ENCODE results near the gene ZNF518B. TPM values are rescaled to one million over a fixed set of nuclear protein-coding genes. Genes with fewer than 3 reads are reported as not detected.

The ZNF518B gene
- polyA plus RNA-seq, 1 of the 3 experiments (the other 2 are of a cell fraction): 3.1 TPM

DNA sequence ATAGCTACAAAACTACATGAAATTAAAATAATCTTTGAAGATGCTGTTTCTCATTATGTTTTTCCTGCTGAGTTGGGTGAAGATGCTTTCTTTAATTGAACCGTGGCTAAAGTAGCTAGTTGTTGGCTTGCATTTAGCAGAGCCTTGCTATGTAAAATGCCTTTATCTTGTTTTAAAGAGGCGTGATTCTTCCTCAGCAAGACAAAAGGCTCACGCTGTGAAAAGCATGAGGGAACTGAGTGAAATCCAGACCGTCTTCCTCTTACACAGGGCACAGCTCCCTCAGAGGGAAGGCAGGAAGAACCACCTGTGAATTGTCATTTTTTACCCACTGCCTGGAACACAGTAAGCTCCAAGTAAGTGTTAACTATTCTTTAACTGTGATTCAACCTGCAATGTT lies 39.0 kb upstream of the ZNF518B start:
- H3K9ac ChIP-seq: no peak overlapping the region
- CTCF ChIA-PET: interaction anchor here (1.1 to 1.9 kb wide), 3 partner anchors 35 to 338 kb away, joined by 3 to 7 read pairs (median 5); no protein-coding TSS in a partner anchor
- no peaks in the 10 kb centered on the region for H3K4me1 ChIP-seq (ENCODE audit: control insufficient read depth in 1 of 2, insufficient read depth in 2 of 2, low read depth in 1 of 2, low read length in 1 of 2)
- no peaks in the 10 kb centered on the region for H3K9me3 ChIP-seq
- no peak overlapping the region for H3K27ac ChIP-seq (ENCODE audit: low read depth in 2 of 2, low read length in 1 of 2)
- POLR2A ChIA-PET: no interaction called here
- H3K27me3 ChIP-seq (ENCODE audit: insufficient read depth): peaks cover 32% of the 10 kb centered on the region; the same call in 1 of the 2 replicates
- no peaks in the 10 kb centered on the region for H3K36me3 ChIP-seq (replicated peaks in 1 of 2; ENCODE audit: control insufficient read depth in 1 of 2, insufficient read depth in 2 of 2, low read length in 1 of 2)
- H3K9me2 ChIP-seq: no peaks in the 10 kb centered on the region
- no peaks in the 10 kb centered on the region for H3F3A ChIP-seq (replicated peaks; ENCODE audit: insufficient read depth)
- no peaks in the 10 kb centered on the region for H4K20me1 ChIP-seq (ENCODE audit: insufficient read depth)
- H3K4me3 ChIP-seq (ENCODE audit: low read depth in 2 of 2, low read length in 1 of 2): no peak overlapping the region
- no peaks in the 10 kb centered on the region for H3K79me2 ChIP-seq (ENCODE audit: insufficient read depth)
- no peak overlapping the region for H3K4me2 ChIP-seq
- no peak for TF ChIP-seq USF2 (IDR thresholded peaks at IDR 0.05; ENCODE audit: borderline replicate concordance, low read depth, low read length)
- no peak for TF ChIP-seq JUND (IDR thresholded peaks at IDR 0.05)
- TF ChIP-seq GATA2 (CRISPR knock-in tag; IDR thresholded peaks at IDR 0.05): no peak
- TF ChIP-seq, protein P1, sequence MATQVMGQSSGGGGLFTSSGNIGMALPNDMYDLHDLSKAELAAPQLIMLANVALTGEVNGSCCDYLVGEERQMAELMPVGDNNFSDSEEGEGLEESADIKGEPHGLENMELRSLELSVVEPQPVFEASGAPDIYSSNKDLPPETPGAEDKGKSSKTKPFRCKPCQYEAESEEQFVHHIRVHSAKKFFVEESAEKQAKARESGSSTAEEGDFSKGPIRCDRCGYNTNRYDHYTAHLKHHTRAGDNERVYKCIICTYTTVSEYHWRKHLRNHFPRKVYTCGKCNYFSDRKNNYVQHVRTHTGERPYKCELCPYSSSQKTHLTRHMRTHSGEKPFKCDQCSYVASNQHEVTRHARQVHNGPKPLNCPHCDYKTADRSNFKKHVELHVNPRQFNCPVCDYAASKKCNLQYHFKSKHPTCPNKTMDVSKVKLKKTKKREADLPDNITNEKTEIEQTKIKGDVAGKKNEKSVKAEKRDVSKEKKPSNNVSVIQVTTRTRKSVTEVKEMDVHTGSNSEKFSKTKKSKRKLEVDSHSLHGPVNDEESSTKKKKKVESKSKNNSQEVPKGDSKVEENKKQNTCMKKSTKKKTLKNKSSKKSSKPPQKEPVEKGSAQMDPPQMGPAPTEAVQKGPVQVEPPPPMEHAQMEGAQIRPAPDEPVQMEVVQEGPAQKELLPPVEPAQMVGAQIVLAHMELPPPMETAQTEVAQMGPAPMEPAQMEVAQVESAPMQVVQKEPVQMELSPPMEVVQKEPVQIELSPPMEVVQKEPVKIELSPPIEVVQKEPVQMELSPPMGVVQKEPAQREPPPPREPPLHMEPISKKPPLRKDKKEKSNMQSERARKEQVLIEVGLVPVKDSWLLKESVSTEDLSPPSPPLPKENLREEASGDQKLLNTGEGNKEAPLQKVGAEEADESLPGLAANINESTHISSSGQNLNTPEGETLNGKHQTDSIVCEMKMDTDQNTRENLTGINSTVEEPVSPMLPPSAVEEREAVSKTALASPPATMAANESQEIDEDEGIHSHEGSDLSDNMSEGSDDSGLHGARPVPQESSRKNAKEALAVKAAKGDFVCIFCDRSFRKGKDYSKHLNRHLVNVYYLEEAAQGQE (IDR thresholded peaks at IDR 0.05; ENCODE audit: low read depth, low read length): no peak
- TF ChIP-seq, protein P2, sequence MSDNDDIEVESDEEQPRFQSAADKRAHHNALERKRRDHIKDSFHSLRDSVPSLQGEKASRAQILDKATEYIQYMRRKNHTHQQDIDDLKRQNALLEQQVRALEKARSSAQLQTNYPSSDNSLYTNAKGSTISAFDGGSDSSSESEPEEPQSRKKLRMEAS (IDR thresholded peaks at IDR 0.05; ENCODE audit: low read depth): no peak
- no peak for TF ChIP-seq CHD2 (IDR thresholded peaks at IDR 0.05; ENCODE audit: low read length, partially characterized antibody)
- no peak for TF ChIP-seq RAD21 (IDR thresholded peaks at IDR 0.05; ENCODE audit: low read length)
- TF ChIP-seq YY1 (IDR thresholded peaks at IDR 0.05; ENCODE audit: low read depth): no peak
- TF ChIP-seq TCF12 (IDR thresholded peaks at IDR 0.05): no peak
- TF ChIP-seq CTCF (IDR thresholded peaks at IDR 0.05): no peak
- TF ChIP-seq, protein P3, sequence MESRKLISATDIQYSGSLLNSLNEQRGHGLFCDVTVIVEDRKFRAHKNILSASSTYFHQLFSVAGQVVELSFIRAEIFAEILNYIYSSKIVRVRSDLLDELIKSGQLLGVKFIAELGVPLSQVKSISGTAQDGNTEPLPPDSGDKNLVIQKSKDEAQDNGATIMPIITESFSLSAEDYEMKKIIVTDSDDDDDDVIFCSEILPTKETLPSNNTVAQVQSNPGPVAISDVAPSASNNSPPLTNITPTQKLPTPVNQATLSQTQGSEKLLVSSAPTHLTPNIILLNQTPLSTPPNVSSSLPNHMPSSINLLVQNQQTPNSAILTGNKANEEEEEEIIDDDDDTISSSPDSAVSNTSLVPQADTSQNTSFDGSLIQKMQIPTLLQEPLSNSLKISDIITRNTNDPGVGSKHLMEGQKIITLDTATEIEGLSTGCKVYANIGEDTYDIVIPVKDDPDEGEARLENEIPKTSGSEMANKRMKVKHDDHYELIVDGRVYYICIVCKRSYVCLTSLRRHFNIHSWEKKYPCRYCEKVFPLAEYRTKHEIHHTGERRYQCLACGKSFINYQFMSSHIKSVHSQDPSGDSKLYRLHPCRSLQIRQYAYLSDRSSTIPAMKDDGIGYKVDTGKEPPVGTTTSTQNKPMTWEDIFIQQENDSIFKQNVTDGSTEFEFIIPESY (IDR thresholded peaks at IDR 0.05; ENCODE audit: borderline replicate concordance, low read depth): no peak
- TF ChIP-seq, protein P4, sequence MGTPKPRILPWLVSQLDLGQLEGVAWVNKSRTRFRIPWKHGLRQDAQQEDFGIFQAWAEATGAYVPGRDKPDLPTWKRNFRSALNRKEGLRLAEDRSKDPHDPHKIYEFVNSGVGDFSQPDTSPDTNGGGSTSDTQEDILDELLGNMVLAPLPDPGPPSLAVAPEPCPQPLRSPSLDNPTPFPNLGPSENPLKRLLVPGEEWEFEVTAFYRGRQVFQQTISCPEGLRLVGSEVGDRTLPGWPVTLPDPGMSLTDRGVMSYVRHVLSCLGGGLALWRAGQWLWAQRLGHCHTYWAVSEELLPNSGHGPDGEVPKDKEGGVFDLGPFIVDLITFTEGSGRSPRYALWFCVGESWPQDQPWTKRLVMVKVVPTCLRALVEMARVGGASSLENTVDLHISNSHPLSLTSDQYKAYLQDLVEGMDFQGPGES (IDR thresholded peaks at IDR 0.05; ENCODE audit: low read depth, low read length): no peak
- TF ChIP-seq RCOR1 (IDR thresholded peaks at IDR 0.05; ENCODE audit: low read length): no peak
- no peak for TF ChIP-seq POLR2AphosphoS5 (IDR thresholded peaks at IDR 0.05; ENCODE audit: low read depth, low read length)
- TF ChIP-seq RXRA (IDR thresholded peaks at IDR 0.05; ENCODE audit: borderline replicate concordance, low read depth): no peak
- no peak for TF ChIP-seq FOSL2 (IDR thresholded peaks at IDR 0.05; ENCODE audit: borderline replicate concordance, low read depth)
- no peak overlapping the region for H2AFZ ChIP-seq (ENCODE audit: low read depth)
- DNase-seq: no peak
- WGBS (ENCODE audit: low lambda C conversion rate): 2% methylated on average over 4 of the region's 4 CpGs
